Neural cell (in vitro differentiated cells): Measurements from ENCODE around the gene PLCL2. TPM values are rescaled to one million over a fixed set of nuclear protein-coding genes. Genes with fewer than 3 reads are reported as not detected.

Source experiments
- H2AFZ ChIP-seq: fragments of 200-600, 300-800 bp; sonication (generic), shearing (Covaris generic); 2 replicates; pipeline ENCODE4 v1.6.0; 2014; ENCODE audit warnings: low read depth, mild to moderate bottlenecking, antibody characterized with exemption, low read length, moderate library complexity
- H3F3A ChIP-seq: fragments of 200-600 bp; shearing (Covaris generic); 2 replicates; pipeline ENCODE4 v1.6.1; 2016; ENCODE audit warnings: mild to moderate bottlenecking, moderate library complexity, mixed read lengths, antibody characterized with exemption, low read length; ENCODE audit not compliant: insufficient read depth, poor library complexity, severe bottlenecking
- H3K27ac ChIP-seq: fragments of 200-600, 300-800 bp; sonication (generic), shearing (Covaris generic); 2 replicates; pipeline ENCODE4 v1.5.1; 2014; ENCODE audit warnings: mild to moderate bottlenecking, low read length, moderate library complexity
- H3K27me3 ChIP-seq: fragments of 300-800, 200-600 bp; sonication (generic), shearing (Covaris generic); 2 replicates; pipeline ENCODE4 v1.6.0; 2014; ENCODE audit warnings: mild to moderate bottlenecking, low read depth, low read length, moderate library complexity; ENCODE audit not compliant: insufficient read depth
- H3K36me3 ChIP-seq: fragments of 300-800, 200-600 bp; sonication (generic), shearing (Covaris generic); 2 replicates; pipeline ENCODE4 v1.5.1; 2014; ENCODE audit warnings: mild to moderate bottlenecking, antibody characterized with exemption, low read length, moderate library complexity; ENCODE audit not compliant: insufficient read depth
- H3K4me2 ChIP-seq: fragments of 300-800, 200-600 bp; sonication (generic), shearing (Covaris generic); 2 replicates; pipeline ENCODE4 v1.6.0; 2014; ENCODE audit warnings: mild to moderate bottlenecking, low read length
- H3K4me3 ChIP-seq: fragments of 300-800, 200-600 bp; sonication (generic), shearing (Covaris generic); 2 replicates; pipeline ENCODE4 v1.5.1; 2014; ENCODE audit warnings: mild to moderate bottlenecking, low read length, moderate library complexity
- H3K79me2 ChIP-seq: fragments of 200-600 bp; shearing (Covaris generic); replicated peaks from 2 replicates; pipeline ENCODE4 v1.6.0; 2014; ENCODE audit warnings: mild to moderate bottlenecking, low read length, moderate library complexity; ENCODE audit not compliant: insufficient read depth
- H3K9ac ChIP-seq: fragments of 300-800, 200-600 bp; sonication (generic), shearing (Covaris generic); 2 replicates; pipeline ENCODE4 v1.6.1; 2016; ENCODE audit warnings: mild to moderate bottlenecking, low read length, mixed read lengths
- H3K9me2 ChIP-seq: fragments of 200-600 bp; shearing (Covaris generic); 2 replicates; pipeline ENCODE4 v1.6.1; 2016; ENCODE audit warnings: mild to moderate bottlenecking, low read length, mixed read lengths; ENCODE audit not compliant: insufficient read depth
- H3K9me3 ChIP-seq: fragments of 200-600, 300-800 bp; sonication (generic), shearing (Covaris generic); 2 replicates; pipeline ENCODE4 v1.6.1; 2016; ENCODE audit warnings: mild to moderate bottlenecking, mixed run types, low read length, moderate library complexity, mixed read lengths
- H4K20me1 ChIP-seq: fragments of 200-600 bp; shearing (Covaris generic); 2 replicates; pipeline ENCODE4 v1.6.1; 2016; ENCODE audit warnings: mild to moderate bottlenecking, mixed run types; ENCODE audit not compliant: insufficient read depth
- EP300 ChIP-seq: fragments of 450-650 bp; conservative IDR thresholded peaks from 2 replicates; pipeline ENCODE4 v1.6.1; 2014; ENCODE audit warnings: antibody characterized with exemption, mild to moderate bottlenecking, moderate library complexity; ENCODE audit not compliant: poor library complexity, severe bottlenecking
- EZH2 ChIP-seq: fragments of 200-600, 300-800 bp; shearing (Covaris generic), sonication (generic); IDR thresholded peaks from 2 replicates; pipeline ENCODE4 v1.6.1; 2014; ENCODE audit warnings: antibody characterized with exemption, low read length, borderline replicate concordance, mild to moderate bottlenecking; ENCODE audit not compliant: insufficient read depth, poor library complexity, severe bottlenecking
- MXI1 ChIP-seq: fragments of 450-650 bp; conservative IDR thresholded peaks from 2 replicates; pipeline ENCODE4 v1.6.1; 2014; ENCODE audit warnings: antibody characterized with exemption, mild to moderate bottlenecking; ENCODE audit not compliant: poor library complexity, severe bottlenecking
- POLR2AphosphoS5 ChIP-seq: IDR thresholded peaks from 2 replicates; pipeline ENCODE4 v1.6.1; 2012
- RAD21 ChIP-seq: fragments of 450-650 bp; conservative IDR thresholded peaks from 2 replicates; pipeline ENCODE4 v1.6.1; 2014; ENCODE audit warnings: antibody characterized with exemption, mild to moderate bottlenecking, moderate library complexity
- SMC3 ChIP-seq: fragments of 450-650 bp; conservative IDR thresholded peaks from 2 replicates; pipeline ENCODE4 v1.6.1; 2014; ENCODE audit warnings: antibody characterized with exemption, mild to moderate bottlenecking, moderate library complexity; ENCODE audit not compliant: poor library complexity
- TAF1 ChIP-seq: IDR thresholded peaks from 2 replicates; pipeline ENCODE4 v1.6.1; 2012; ENCODE audit warnings: low read depth
- polyA plus RNA-seq: library from polyadenylated mRNA; depleted of rRNA; stranded (reverse); fragments of >200 nt; gene quantifications from 2 replicates; pipeline ENCODE4 v1.2.3, GENCODE V29; 2014
- TF ChIP-seq, protein P1 (sequence below): fragments of 450-650 bp; IDR thresholded peaks from 2 replicates; pipeline ENCODE4 v1.5.1; 2014; ENCODE audit warnings: antibody characterized with exemption, mild to moderate bottlenecking, moderate library complexity; ENCODE audit not compliant: poor library complexity, severe bottlenecking
- TF ChIP-seq, protein P2 (sequence below): IDR thresholded peaks from 2 replicates; pipeline ENCODE4 v1.6.1; 2012; ENCODE audit warnings: borderline replicate concordance

PLCL2 gene
- polyA plus RNA-seq, 1 donor from 2014 or later, result 69.8 TPM

DNA sequence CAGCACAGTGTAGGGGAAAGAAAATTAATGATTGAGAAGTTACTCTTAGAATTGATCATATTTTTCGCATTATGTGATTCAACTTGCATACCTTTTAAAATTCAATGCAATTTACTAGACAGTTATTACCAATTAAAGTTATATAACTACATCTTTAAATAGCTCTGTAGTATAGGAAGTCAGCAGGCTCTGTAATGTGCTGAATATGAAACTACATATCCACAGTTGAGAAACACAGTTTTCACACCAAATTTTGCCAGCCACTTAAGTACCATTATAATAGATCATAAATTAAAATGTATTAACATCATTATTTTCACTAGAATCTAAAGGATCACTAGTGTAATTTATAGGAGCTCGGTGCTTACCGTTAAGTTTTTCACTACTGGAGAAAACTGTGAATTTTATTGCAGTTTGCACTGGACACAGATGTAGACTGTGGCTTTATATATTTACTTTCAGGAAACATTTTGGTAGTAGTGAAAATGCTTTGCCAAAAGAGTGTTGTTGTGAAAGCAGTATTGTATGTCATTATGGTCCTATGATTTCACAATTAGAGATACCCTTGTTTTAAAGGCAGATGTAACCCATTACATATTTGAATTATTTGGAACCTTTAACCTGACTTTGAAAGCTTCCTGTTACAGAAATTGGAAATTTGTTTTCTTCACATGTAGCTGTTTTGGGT, 113.6 kb downstream of the PLCL2 start:
- no peaks in the 10 kb centered on the region for H3K27me3 ChIP-seq
- no peak overlapping the region for H3K4me3 ChIP-seq
- TF ChIP-seq, protein P1, sequence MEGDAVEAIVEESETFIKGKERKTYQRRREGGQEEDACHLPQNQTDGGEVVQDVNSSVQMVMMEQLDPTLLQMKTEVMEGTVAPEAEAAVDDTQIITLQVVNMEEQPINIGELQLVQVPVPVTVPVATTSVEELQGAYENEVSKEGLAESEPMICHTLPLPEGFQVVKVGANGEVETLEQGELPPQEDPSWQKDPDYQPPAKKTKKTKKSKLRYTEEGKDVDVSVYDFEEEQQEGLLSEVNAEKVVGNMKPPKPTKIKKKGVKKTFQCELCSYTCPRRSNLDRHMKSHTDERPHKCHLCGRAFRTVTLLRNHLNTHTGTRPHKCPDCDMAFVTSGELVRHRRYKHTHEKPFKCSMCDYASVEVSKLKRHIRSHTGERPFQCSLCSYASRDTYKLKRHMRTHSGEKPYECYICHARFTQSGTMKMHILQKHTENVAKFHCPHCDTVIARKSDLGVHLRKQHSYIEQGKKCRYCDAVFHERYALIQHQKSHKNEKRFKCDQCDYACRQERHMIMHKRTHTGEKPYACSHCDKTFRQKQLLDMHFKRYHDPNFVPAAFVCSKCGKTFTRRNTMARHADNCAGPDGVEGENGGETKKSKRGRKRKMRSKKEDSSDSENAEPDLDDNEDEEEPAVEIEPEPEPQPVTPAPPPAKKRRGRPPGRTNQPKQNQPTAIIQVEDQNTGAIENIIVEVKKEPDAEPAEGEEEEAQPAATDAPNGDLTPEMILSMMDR, result no peak
- TF ChIP-seq, protein P2, sequence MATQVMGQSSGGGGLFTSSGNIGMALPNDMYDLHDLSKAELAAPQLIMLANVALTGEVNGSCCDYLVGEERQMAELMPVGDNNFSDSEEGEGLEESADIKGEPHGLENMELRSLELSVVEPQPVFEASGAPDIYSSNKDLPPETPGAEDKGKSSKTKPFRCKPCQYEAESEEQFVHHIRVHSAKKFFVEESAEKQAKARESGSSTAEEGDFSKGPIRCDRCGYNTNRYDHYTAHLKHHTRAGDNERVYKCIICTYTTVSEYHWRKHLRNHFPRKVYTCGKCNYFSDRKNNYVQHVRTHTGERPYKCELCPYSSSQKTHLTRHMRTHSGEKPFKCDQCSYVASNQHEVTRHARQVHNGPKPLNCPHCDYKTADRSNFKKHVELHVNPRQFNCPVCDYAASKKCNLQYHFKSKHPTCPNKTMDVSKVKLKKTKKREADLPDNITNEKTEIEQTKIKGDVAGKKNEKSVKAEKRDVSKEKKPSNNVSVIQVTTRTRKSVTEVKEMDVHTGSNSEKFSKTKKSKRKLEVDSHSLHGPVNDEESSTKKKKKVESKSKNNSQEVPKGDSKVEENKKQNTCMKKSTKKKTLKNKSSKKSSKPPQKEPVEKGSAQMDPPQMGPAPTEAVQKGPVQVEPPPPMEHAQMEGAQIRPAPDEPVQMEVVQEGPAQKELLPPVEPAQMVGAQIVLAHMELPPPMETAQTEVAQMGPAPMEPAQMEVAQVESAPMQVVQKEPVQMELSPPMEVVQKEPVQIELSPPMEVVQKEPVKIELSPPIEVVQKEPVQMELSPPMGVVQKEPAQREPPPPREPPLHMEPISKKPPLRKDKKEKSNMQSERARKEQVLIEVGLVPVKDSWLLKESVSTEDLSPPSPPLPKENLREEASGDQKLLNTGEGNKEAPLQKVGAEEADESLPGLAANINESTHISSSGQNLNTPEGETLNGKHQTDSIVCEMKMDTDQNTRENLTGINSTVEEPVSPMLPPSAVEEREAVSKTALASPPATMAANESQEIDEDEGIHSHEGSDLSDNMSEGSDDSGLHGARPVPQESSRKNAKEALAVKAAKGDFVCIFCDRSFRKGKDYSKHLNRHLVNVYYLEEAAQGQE, result no peak

DNA sequence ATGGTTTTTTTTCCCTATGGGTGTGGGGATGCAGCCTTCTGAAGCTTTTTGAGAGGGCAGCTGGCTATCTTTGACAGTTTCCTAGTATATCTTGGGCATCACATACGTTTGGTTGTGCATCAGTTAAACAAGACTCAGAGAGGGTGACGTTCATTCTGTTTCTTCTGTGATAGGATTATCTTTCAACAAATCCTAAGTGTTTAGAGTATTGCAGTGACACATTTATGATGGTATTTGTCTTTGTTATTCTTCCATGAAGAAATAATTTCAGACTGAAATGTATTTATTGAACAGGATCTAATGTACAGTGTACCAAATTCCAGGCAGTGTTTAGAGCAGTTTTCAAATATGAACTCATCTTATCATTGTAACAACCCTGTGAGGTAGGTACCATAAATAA, 114.4 kb downstream of the PLCL2 start:
- H3K36me3 ChIP-seq, result no peaks in the 10 kb centered on the region
- no peaks in the 10 kb centered on the region for H3K27me3 ChIP-seq

More for the DNA sequence above, 113.6 kb downstream of the PLCL2 start:
- no peaks in the 10 kb centered on the region for H3K36me3 ChIP-seq
- no peaks in the 10 kb centered on the region for H3K9me2 ChIP-seq
- H4K20me1 ChIP-seq, result no peaks in the 10 kb centered on the region
- no peak overlapping the region for H3K4me2 ChIP-seq
- no peaks in the 10 kb centered on the region for H3K9me3 ChIP-seq
- H2AFZ ChIP-seq, result no peak overlapping the region
- no peaks in the 10 kb centered on the region for H3F3A ChIP-seq
- H3K27ac ChIP-seq, result no peak overlapping the region
- H3K9ac ChIP-seq, result no peak overlapping the region
- H3K79me2 ChIP-seq, result peaks cover 30% of the 10 kb centered on the region

More for the DNA sequence above, 114.4 kb downstream of the PLCL2 start:
- H3K27ac ChIP-seq, result no peak overlapping the region
- no peak overlapping the region for H3K4me3 ChIP-seq
- H2AFZ ChIP-seq, result no peak overlapping the region
- no peak overlapping the region for H3K9ac ChIP-seq
- H3K4me2 ChIP-seq, result no peak overlapping the region
- H4K20me1 ChIP-seq, result no peaks in the 10 kb centered on the region
- no peak for TF ChIP-seq RAD21
- TF ChIP-seq, protein P1, result no peak
- TF ChIP-seq EP300, result no peak
- TF ChIP-seq TAF1, result no peak
- TF ChIP-seq EZH2, result no peak
- no peak for TF ChIP-seq POLR2AphosphoS5
- TF ChIP-seq, protein P2, result no peak
- TF ChIP-seq MXI1, result no peak
- no peak for TF ChIP-seq SMC3
- peaks cover 33% of the 10 kb centered on the region for H3K79me2 ChIP-seq
- H3K9me2 ChIP-seq, result no peaks in the 10 kb centered on the region
- no peaks in the 10 kb centered on the region for H3K9me3 ChIP-seq
- H3F3A ChIP-seq, result no peaks in the 10 kb centered on the region
